Mononuclear cell (primary cell): ENCODE measurements around the gene NBAS. TPM values are rescaled to one million over a fixed set of nuclear protein-coding genes. Genes with fewer than 3 reads are reported as not detected.

Source experiments
- H3K27me3 ChIP-seq: 2 replicates; pipeline ENCODE4 v1.6.0; 2011; ENCODE audit warnings: low read length, control low read depth; ENCODE audit not compliant: insufficient read depth
- H3K4me1 ChIP-seq: 2 replicates; pipeline ENCODE4 v1.5.1; 2011; ENCODE audit warnings: mild to moderate bottlenecking, low read length, control low read depth; ENCODE audit not compliant: insufficient read depth
- H3K4me3 ChIP-seq: 2 replicates; pipeline ENCODE4 v1.5.1; 2011; ENCODE audit warnings: mild to moderate bottlenecking, low read length, moderate library complexity
- H3K9me3 ChIP-seq: 2 replicates; pipeline ENCODE4 v1.5.1; 2011; ENCODE audit warnings: low read depth, mild to moderate bottlenecking, control low read depth, low read length
- total RNA-seq: library from RNA; depleted of rRNA; stranded (reverse); fragments of >200 nt; gene quantifications from one replicate; pipeline ENCODE4 v1.2.3, GENCODE V29; 2012

NBAS gene
- total RNA-seq, 1 donor: 31.6 TPM

GRCh38 chr2:15377202-15377601 lies 183.9 kb downstream of the NBAS start:
- no peaks in the 10 kb centered on the region for H3K4me1 ChIP-seq
- H3K4me3 ChIP-seq: no peak overlapping the region
- no peaks in the 10 kb centered on the region for H3K9me3 ChIP-seq
- no peaks in the 10 kb centered on the region for H3K27me3 ChIP-seq

GRCh38 chr2:15372019-15372418 lies 189.1 kb downstream of the NBAS start:
- Histone ChIP-seq H3K4me3 (no peak overlapping the region), H3K9me3 (no peaks in the 10 kb centered on the region), H3K4me1 (no peaks in the 10 kb centered on the region), H3K27me3 (no peaks in the 10 kb centered on the region)

DNA sequence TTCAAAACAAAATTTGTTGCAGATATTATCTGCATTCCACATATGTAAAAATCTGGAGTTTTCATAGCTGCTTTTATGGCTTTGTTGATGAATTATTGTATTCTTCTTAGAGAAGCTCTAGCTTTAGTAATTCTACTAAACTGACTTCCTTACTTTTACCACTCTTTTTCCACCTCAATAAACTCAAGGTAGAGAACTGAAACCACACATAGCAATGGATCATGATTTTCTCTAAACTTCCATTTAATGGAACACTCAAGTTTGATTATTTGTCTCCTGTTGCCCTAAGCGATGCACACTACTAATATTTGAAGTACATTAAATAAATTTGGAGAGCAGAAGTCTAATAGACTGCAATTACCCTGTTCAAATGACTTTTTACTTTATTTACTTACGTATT lies 192.0 kb downstream of the NBAS start:
- no peaks in the 10 kb centered on the region for H3K9me3 ChIP-seq
- H3K27me3 ChIP-seq: no peaks in the 10 kb centered on the region
- no peaks in the 10 kb centered on the region for H3K4me1 ChIP-seq
- no peak overlapping the region for H3K4me3 ChIP-seq

GRCh38 chr2:15367715-15368114 lies 193.4 kb downstream of the NBAS start:
- H3K4me3 ChIP-seq: no peak overlapping the region
- no peaks in the 10 kb centered on the region for H3K4me1 ChIP-seq
- H3K9me3 ChIP-seq: no peaks in the 10 kb centered on the region
- no peaks in the 10 kb centered on the region for H3K27me3 ChIP-seq

DNA sequence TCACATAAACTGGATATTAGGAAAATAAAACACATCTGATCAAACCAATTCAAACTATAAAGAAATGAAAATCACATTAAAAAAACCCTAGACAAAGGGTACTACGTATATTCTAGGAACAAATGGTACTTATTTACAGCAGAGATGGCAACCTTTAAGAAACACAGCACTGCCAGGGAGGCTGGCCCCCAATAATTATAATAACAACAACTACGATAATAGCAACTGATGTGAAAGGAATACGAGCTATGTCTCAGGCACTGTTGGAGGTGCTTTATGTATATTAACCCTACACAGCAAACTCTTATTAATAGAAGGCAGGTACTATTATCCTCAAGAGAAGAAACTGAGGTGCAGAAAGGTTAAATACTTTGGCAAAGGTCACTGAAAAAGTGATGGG lies 193.9 kb downstream of the NBAS start:
- Histone ChIP-seq H3K4me1 (no peaks in the 10 kb centered on the region), H3K27me3 (no peaks in the 10 kb centered on the region), H3K4me3 (no peak overlapping the region), H3K9me3 (no peaks in the 10 kb centered on the region)

GRCh38 chr2:15365411-15365810 lies 195.7 kb downstream of the NBAS start:
- Histone ChIP-seq H3K27me3 (no peaks in the 10 kb centered on the region), H3K4me3 (no peak overlapping the region), H3K9me3 (no peaks in the 10 kb centered on the region), H3K4me1 (no peaks in the 10 kb centered on the region)

GRCh38 chr2:15364561-15364960 lies 196.6 kb downstream of the NBAS start:
- Histone ChIP-seq H3K9me3 (no peaks in the 10 kb centered on the region), H3K4me3 (no peak overlapping the region), H3K27me3 (no peaks in the 10 kb centered on the region), H3K4me1 (no peaks in the 10 kb centered on the region)

GRCh38 chr2:15363734-15364133 lies 197.4 kb downstream of the NBAS start:
- Histone ChIP-seq H3K27me3 (no peaks in the 10 kb centered on the region), H3K4me3 (no peak overlapping the region), H3K9me3 (no peaks in the 10 kb centered on the region), H3K4me1 (no peaks in the 10 kb centered on the region)

DNA sequence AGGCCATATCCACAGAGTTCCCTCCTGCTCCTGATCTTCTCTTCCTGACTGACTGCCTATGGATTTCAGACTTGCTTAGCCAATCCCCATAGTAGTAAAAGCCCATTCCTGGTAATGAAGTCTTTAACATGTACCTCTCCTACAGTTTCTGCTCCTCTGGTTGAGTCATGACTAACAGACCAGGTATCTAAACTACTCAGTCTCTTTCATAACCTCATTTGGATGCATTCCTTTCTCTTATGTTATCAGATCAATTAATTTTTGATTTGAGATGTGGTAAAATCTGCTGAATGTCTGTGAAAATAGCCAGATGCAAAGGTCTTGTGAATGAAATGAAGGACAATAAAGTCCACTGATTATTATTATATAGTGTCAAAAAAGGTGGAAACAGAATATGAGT lies 198.0 kb downstream of the NBAS start:
- H3K27me3 ChIP-seq: no peaks in the 10 kb centered on the region
- H3K4me1 ChIP-seq: no peaks in the 10 kb centered on the region
- no peaks in the 10 kb centered on the region for H3K9me3 ChIP-seq
- no peak overlapping the region for H3K4me3 ChIP-seq

- H3K4me1 ChIP-seq: no peaks in the 10 kb centered on the region
- no peaks in the 10 kb centered on the region for H3K27me3 ChIP-seq
- H3K4me3 ChIP-seq: no peak overlapping the region
- H3K9me3 ChIP-seq: no peaks in the 10 kb centered on the region
These were observed 201.2 kb downstream of the NBAS start for GRCh38 chr2:15359716-15360531.

GRCh38 chr2:15357922-15358321 lies 203.2 kb downstream of the NBAS start:
- no peaks in the 10 kb centered on the region for H3K9me3 ChIP-seq
- no peaks in the 10 kb centered on the region for H3K27me3 ChIP-seq
- H3K4me1 ChIP-seq: no peaks in the 10 kb centered on the region
- no peak overlapping the region for H3K4me3 ChIP-seq

DNA sequence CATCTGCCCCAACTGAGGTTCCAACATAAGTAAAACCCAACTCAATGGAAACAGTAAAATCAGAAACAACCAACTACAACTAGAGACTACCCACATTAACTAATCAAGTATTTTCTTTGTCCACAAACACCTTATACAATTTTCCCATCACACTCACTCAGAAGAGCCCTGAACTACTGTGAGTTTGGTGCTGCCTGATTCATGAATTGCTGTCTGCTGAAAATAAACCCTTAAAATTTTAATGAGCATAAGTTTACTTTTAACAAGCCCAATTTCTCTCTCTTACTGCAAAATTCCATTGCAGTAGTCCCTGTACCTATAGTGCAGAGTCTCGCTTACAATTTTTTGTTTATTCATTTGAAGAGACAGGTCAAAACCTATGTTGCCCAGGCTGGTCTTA lies 203.9 kb downstream of the NBAS start:
- H3K9me3 ChIP-seq: no peaks in the 10 kb centered on the region
- H3K27me3 ChIP-seq: no peaks in the 10 kb centered on the region
- H3K4me1 ChIP-seq: no peaks in the 10 kb centered on the region
- no peak overlapping the region for H3K4me3 ChIP-seq

- Histone ChIP-seq H3K4me1 (no peaks in the 10 kb centered on the region), H3K9me3 (no peaks in the 10 kb centered on the region), H3K4me3 (no peak overlapping the region), H3K27me3 (no peaks in the 10 kb centered on the region)
These were observed 205.7 kb downstream of the NBAS start for GRCh38 chr2:15355386-15355785.

GRCh38 chr2:15354596-15355366 lies 206.4 kb downstream of the NBAS start:
- no peaks in the 10 kb centered on the region for H3K4me1 ChIP-seq
- no peaks in the 10 kb centered on the region for H3K9me3 ChIP-seq
- H3K27me3 ChIP-seq: no peaks in the 10 kb centered on the region
- no peak overlapping the region for H3K4me3 ChIP-seq

DNA sequence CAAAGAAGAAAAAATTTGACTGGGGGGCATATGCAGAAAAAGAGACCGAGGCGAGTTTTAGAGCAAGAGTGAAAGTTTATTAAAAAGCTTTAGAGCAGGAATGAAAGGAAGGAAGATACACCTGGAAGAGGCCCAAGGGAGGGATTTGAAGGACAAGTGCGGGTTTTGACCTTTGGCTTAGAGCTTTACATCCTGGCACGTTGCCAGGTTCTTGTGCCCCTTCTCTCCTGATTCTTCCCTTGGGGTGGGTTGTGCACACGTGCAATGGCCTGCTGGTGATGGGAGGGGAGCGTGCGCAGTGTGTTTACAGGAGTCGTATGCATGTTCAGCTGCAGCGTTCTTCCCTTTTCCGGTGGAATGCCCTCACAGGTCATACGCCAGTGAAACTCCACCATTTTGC lies 208.8 kb downstream of the NBAS start:
- H3K27me3 ChIP-seq: no peaks in the 10 kb centered on the region
- H3K4me3 ChIP-seq: no peak overlapping the region
- no peaks in the 10 kb centered on the region for H3K9me3 ChIP-seq

DNA sequence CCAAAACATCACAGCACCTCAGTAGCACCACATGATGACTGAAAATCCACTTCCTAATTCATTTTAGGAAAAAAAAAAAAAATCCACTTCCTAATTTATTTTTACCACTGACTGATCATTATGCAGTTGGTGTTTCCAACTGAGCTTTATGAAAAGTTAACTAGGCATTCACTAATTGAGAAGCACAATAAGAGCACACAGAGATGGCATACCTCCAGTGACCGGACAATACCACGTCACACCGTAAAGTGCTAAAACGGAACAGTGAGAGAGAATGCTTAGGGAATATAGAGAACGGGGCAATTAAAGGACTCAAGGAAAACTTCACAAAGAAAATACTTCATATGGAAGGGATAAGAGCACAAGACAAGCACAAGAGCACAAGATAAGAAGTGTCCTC lies 212.5 kb downstream of the NBAS start:
- Histone ChIP-seq H3K27me3 (no peaks in the 10 kb centered on the region), H3K9me3 (no peaks in the 10 kb centered on the region), H3K4me3 (no peak overlapping the region), H3K4me1 (no peaks in the 10 kb centered on the region)

More for the DNA sequence above, 208.8 kb downstream of the NBAS start:
- no peaks in the 10 kb centered on the region for H3K4me1 ChIP-seq
